ENCODE data around the gene AUTS2. TPM values are rescaled to one million over a fixed set of nuclear protein-coding genes. Genes with fewer than 3 reads are reported as not detected.
A peak's percentile ranks its signal among the peaks of the same experiment; 100 is the strongest.

AUTS2 gene
- total RNA-seq, 1 experiment from 2014 or later, result 38.5 TPM

DNA sequence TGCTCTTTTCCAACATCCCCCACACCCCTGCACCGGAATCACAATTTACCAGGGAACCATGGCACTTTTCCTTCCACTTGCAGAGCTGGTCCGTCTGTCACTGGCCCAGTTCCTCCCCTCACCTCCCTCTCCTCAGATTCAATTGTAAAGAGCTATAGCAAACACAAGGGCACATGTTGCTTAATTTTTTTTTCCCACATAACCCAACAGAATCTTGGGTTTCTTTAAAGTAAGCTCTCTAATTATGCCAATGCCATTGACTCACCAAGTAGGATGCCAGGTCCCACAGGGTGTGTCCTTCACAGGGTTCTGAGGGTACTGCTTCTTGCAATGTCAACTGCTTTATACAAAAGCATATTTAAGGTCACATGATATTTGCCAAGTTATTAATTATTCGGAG is 262.2 kb downstream of the AUTS2 start:
- no peak overlapping the region for H3K27ac ChIP-seq (ENCODE audit: low read length)
- H3K79me2 ChIP-seq (ENCODE audit: low read length), result no peaks in the 10 kb centered on the region
- no peaks in the 10 kb centered on the region for H3K9me2 ChIP-seq (replicated peaks; ENCODE audit: insufficient read depth, low read length)
- H3K4me1 ChIP-seq (ENCODE audit: low read length), result peaks cover 53% of the 10 kb centered on the region
- H3K4me3 ChIP-seq (ENCODE audit: low read length), result no peak overlapping the region
- no peaks in the 10 kb centered on the region for H3K9me3 ChIP-seq (ENCODE audit: low read length)
- H3K27me3 ChIP-seq (ENCODE audit: low read length), result no peaks in the 10 kb centered on the region
- DNase-seq, result no peak
- H3K36me3 ChIP-seq (ENCODE audit: insufficient read depth, low read length), result no peaks in the 10 kb centered on the region
- H3K4me2 ChIP-seq (ENCODE audit: low read depth, low read length, poor library complexity, severe bottlenecking), result no peak overlapping the region
- no peak overlapping the region for H2AFZ ChIP-seq (ENCODE audit: low read length)
- no peak overlapping the region for H3K9ac ChIP-seq (ENCODE audit: low read length)
- H4K20me1 ChIP-seq (ENCODE audit: insufficient read depth, low read depth, low read length), result peaks cover 46% of the 10 kb centered on the region

DNA sequence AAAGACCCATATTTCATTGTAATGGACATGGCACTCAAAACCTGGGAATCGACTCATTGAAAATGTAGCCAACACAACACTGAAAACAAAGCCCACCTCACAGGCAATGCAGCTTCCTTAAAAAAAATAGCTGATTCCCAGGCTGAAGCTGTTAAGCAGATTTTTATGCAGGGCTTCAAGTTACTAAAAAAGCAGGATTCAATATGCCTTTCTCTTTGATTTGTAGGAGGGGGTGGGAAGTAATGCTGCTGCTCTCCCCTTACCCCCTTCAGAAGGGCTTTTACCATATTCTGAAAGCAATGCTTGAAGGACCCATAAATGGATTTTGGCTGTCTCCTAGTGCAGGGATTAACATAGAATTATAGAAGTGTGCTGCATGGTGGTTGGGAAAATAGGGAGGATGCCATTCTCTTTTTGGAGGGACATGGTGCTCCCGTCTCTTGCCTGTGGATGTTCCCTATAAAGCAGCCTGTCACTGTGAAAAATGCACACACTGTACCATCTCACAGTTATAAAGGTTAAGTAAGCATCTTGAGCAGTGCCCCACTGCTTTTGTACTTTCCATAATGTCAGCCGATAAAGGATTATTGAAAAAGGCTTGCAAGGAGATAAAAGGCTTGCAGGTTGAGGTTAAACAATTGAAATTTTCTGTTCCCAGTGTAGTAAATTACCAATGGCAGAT is 262.8 kb downstream of the AUTS2 start:
- Histone ChIP-seq H3K27ac (ENCODE audit: low read length) (no peak overlapping the region), H3K4me3 (ENCODE audit: low read length) (no peak overlapping the region), H3K9me3 (ENCODE audit: low read length) (no peaks in the 10 kb centered on the region), H3K4me2 (ENCODE audit: low read depth, low read length, poor library complexity, severe bottlenecking) (no peak overlapping the region), H3K27me3 (ENCODE audit: low read length) (no peaks in the 10 kb centered on the region), H4K20me1 (ENCODE audit: insufficient read depth, low read depth, low read length) (peaks cover 52% of the 10 kb centered on the region), H3K4me1 (ENCODE audit: low read length) (peaks cover 53% of the 10 kb centered on the region), H3K9ac (ENCODE audit: low read length) (no peak overlapping the region), H3K9me2 (replicated peaks; ENCODE audit: insufficient read depth, low read length) (no peaks in the 10 kb centered on the region), H3K36me3 (ENCODE audit: insufficient read depth, low read length) (no peaks in the 10 kb centered on the region), H2AFZ (ENCODE audit: low read length) (no peak overlapping the region), H3K79me2 (ENCODE audit: low read length) (no peaks in the 10 kb centered on the region)
- DNase-seq, result no peak

DNA sequence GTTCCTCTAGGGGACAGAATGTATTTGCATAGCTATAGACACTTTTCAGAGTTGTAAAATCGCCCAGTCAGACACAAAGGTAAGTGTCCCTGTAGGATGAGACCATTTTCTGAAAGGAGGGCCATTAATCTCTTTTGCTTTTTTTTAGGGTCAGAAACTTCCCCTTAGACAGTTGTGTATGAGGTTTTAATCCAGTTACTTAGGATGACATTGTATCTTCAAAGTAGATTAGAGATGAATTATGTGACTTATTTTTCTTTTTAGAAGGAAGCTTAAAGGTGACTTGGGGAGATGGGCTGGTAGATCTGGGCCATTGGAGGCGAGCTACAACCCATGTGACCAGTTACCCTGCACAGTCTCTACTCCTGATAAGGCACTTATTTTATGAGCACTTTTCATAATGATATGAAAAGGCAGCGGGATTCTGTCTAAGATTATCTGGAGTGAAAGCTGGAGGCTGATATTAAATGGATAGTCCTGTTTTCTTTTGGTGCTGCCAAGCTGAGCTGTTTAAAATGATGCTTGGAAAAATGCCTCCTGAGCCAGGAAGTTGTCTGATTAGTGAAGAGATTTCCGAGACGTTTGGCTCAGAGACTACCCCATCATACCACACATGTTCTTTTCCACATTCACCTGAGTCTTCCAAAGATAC is 264.3 kb downstream of the AUTS2 start:
- DNase-seq, result no peak
- no peaks in the 10 kb centered on the region for H3K9me3 ChIP-seq (ENCODE audit: low read length)
- H3K79me2 ChIP-seq (ENCODE audit: low read length), result no peaks in the 10 kb centered on the region
- H3K36me3 ChIP-seq (ENCODE audit: insufficient read depth, low read length), result no peaks in the 10 kb centered on the region
- H2AFZ ChIP-seq (ENCODE audit: low read length), result no peak overlapping the region
- no peak overlapping the region for H3K4me3 ChIP-seq (ENCODE audit: low read length)
- H4K20me1 ChIP-seq (ENCODE audit: insufficient read depth, low read depth, low read length), result peaks cover 59% of the 10 kb centered on the region
- no peaks in the 10 kb centered on the region for H3K27me3 ChIP-seq (ENCODE audit: low read length)
- peak overlapping the region; percentile 48 for H3K4me2 ChIP-seq (ENCODE audit: low read depth, low read length, poor library complexity, severe bottlenecking)
- no peaks in the 10 kb centered on the region for H3K9me2 ChIP-seq (replicated peaks; ENCODE audit: insufficient read depth, low read length)
- H3K9ac ChIP-seq (ENCODE audit: low read length), result no peak overlapping the region
- H3K4me1 ChIP-seq (ENCODE audit: low read length), result peaks cover 53% of the 10 kb centered on the region
- H3K27ac ChIP-seq (ENCODE audit: low read length), result no peak overlapping the region

DNA sequence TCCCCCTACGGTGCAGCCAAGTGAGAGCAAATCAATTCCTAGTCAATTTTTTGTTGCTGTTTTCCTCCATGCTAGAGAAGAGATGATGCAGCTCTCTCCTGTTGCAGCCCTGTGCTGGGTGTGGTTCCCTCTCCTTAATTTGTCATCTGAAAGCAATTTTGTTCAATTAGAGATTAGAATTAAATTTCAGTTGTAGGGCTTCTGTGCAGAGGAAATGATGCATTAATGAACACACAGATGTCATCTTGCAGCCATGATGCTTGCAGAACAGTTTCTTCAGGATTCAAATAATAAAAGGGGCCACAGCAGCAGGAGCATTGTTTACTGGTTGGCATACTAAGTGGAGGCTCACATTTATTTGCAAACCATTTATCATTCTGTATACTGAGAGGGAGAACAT is 266.0 kb downstream of the AUTS2 start:
- Histone ChIP-seq H3K9ac (ENCODE audit: low read length) (no peak overlapping the region), H3K4me3 (ENCODE audit: low read length) (no peak overlapping the region), H3K4me2 (ENCODE audit: low read depth, low read length, poor library complexity, severe bottlenecking) (no peak overlapping the region), H3K27me3 (ENCODE audit: low read length) (no peaks in the 10 kb centered on the region), H3K79me2 (ENCODE audit: low read length) (no peaks in the 10 kb centered on the region), H3K9me3 (ENCODE audit: low read length) (no peaks in the 10 kb centered on the region), H3K9me2 (replicated peaks; ENCODE audit: insufficient read depth, low read length) (no peaks in the 10 kb centered on the region), H4K20me1 (ENCODE audit: insufficient read depth, low read depth, low read length) (peaks cover 54% of the 10 kb centered on the region), H2AFZ (ENCODE audit: low read length) (no peak overlapping the region), H3K4me1 (ENCODE audit: low read length) (peaks cover 38% of the 10 kb centered on the region), H3K36me3 (ENCODE audit: insufficient read depth, low read length) (no peaks in the 10 kb centered on the region), H3K27ac (ENCODE audit: low read length) (no peak overlapping the region)
- no peak for DNase-seq

DNA sequence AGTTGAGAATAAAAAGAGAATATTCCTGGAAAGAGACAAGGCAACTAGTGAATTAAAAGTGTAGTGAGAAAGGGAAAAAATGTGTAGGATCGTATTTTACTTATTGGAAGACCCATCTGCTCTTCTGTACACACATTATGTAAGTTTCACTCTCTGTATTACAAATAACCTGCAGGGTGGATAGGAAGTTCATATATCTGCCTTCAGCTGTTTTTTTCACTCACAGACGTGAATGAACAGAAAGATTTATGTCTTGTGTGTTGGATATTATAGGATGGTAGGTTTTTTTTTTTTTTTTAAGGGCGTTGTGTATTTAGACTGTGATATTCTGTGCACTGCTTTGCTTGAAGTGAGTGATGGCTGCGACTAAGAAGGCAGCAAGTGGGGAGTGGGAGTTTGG is 266.5 kb downstream of the AUTS2 start:
- DNase-seq, result no peak
- no peaks in the 10 kb centered on the region for H3K9me2 ChIP-seq (replicated peaks; ENCODE audit: insufficient read depth, low read length)
- no peak overlapping the region for H3K4me3 ChIP-seq (ENCODE audit: low read length)
- H3K4me1 ChIP-seq (ENCODE audit: low read length), result peaks cover 33% of the 10 kb centered on the region
- no peaks in the 10 kb centered on the region for H3K27me3 ChIP-seq (ENCODE audit: low read length)
- no peak overlapping the region for H3K27ac ChIP-seq (ENCODE audit: low read length)
- no peak overlapping the region for H3K9ac ChIP-seq (ENCODE audit: low read length)
- no peaks in the 10 kb centered on the region for H3K79me2 ChIP-seq (ENCODE audit: low read length)
- H3K36me3 ChIP-seq (ENCODE audit: insufficient read depth, low read length), result no peaks in the 10 kb centered on the region
- no peaks in the 10 kb centered on the region for H3K9me3 ChIP-seq (ENCODE audit: low read length)
- H4K20me1 ChIP-seq (ENCODE audit: insufficient read depth, low read depth, low read length), result peaks cover 53% of the 10 kb centered on the region
- no peak overlapping the region for H2AFZ ChIP-seq (ENCODE audit: low read length)
- no peak overlapping the region for H3K4me2 ChIP-seq (ENCODE audit: low read depth, low read length, poor library complexity, severe bottlenecking)

DNA sequence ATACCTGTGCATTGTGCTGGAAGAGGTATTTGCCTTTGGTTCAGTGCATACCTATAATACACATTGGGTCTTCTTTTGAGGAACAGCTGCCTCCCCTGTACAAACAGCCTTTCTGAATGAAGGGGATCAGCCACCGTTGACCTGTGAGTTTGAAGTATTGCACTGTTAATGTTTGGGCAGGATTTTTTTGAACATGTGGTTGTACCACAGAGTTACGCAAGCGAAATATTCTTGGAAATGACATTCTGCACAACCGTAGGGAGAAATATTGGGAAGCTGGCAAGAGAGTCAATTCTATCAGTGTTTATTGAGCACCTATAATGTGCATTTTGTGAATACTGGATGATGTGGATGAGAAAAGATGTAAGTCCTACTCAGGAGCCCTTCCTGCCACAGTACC is 270.6 kb downstream of the AUTS2 start:
- H3K9ac ChIP-seq (ENCODE audit: low read length), result no peak overlapping the region

DNA sequence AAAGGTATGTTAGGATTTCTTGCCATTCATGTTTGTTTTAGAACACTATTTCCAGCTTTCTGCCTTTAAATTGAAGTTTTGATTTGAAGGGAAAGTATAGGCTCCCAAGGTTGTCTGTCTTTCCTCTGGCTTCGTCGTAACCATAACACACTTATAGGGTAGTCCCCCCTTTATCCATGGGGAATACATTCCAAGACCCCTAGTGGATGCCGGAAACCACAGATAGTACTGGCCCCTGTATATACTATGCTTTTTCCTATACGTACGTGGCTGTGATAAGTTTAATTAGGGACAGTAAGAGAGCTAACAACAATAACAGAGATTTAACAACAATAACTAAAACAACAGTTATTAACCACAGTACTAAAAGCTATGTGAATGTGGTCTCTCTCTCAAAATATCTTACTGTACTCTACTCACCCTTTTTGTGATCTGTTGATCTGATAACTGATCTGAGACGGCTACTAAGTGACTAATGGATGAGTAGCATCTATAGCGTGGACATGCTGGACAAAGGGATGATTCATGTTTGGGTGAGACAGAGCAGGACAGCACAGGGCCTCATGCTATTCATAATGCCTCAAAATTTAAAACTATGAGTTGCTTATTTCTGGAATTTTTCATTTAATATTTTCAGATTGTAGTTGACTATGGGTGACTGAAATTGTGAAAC is 273.1 kb downstream of the AUTS2 start:
- Histone ChIP-seq H3K9me3 (ENCODE audit: low read length) (no peaks in the 10 kb centered on the region), H4K20me1 (ENCODE audit: insufficient read depth, low read depth, low read length) (peaks cover 34% of the 10 kb centered on the region), H3K27me3 (ENCODE audit: low read length) (no peaks in the 10 kb centered on the region), H3K4me3 (ENCODE audit: low read length) (no peak overlapping the region), H3K79me2 (ENCODE audit: low read length) (no peaks in the 10 kb centered on the region), H3K36me3 (ENCODE audit: insufficient read depth, low read length) (no peaks in the 10 kb centered on the region), H3K9me2 (replicated peaks; ENCODE audit: insufficient read depth, low read length) (no peaks in the 10 kb centered on the region), H3K4me1 (ENCODE audit: low read length) (peaks cover 6% of the 10 kb centered on the region), H3K27ac (ENCODE audit: low read length) (no peak overlapping the region), H3K9ac (ENCODE audit: low read length) (no peak overlapping the region), H2AFZ (ENCODE audit: low read length) (no peak overlapping the region), H3K4me2 (ENCODE audit: low read depth, low read length, poor library complexity, severe bottlenecking) (no peak overlapping the region)
- no peak for DNase-seq

More for the DNA sequence above, 270.6 kb downstream of the AUTS2 start:
- H3K4me3 ChIP-seq (ENCODE audit: low read length), result no peak overlapping the region
- H4K20me1 ChIP-seq (ENCODE audit: insufficient read depth, low read depth, low read length), result peaks cover 48% of the 10 kb centered on the region
- H3K9me3 ChIP-seq (ENCODE audit: low read length), result no peaks in the 10 kb centered on the region
- no peaks in the 10 kb centered on the region for H3K9me2 ChIP-seq (replicated peaks; ENCODE audit: insufficient read depth, low read length)
- H3K4me2 ChIP-seq (ENCODE audit: low read depth, low read length, poor library complexity, severe bottlenecking), result no peak overlapping the region
- H3K27me3 ChIP-seq (ENCODE audit: low read length), result no peaks in the 10 kb centered on the region
- H3K36me3 ChIP-seq (ENCODE audit: insufficient read depth, low read length), result no peaks in the 10 kb centered on the region
- DNase-seq, result no peak
- H2AFZ ChIP-seq (ENCODE audit: low read length), result no peak overlapping the region
- peaks cover 16% of the 10 kb centered on the region for H3K4me1 ChIP-seq (ENCODE audit: low read length)
- H3K79me2 ChIP-seq (ENCODE audit: low read length), result no peaks in the 10 kb centered on the region
- H3K27ac ChIP-seq (ENCODE audit: low read length), result no peak overlapping the region

DNA sequence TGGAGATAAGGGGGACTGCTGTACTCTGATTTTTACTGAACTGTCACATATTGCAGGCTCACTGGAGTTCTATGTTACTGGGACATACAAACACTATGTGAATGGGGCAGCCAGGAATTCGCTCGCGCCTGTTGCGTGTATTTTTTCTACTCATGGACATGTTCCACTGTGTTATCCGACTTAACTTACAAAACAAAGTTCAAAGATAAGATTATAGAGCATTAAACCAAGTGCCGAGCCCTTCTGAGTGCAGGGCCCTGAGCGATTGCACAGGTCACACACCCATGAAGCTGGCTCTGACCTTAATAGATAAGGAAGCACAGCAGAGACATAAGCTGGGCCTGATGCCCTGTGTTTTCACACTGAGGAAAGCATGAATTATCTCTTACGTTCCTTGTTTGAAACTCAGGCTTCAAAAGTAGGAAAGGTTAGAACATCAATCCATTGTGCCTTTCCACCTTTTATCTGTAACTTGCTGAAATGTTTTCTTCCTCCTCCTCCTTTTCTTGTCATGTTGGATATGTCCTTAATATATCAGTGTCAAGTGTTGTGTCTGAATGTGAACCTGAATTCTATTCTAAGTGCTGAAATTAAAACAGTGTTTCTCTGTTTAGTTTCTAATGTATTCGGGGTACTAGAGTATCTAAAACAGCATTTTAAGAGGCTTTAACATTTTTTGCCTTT is 273.8 kb downstream of the AUTS2 start:
- Histone ChIP-seq H4K20me1 (ENCODE audit: insufficient read depth, low read depth, low read length) (peaks cover 30% of the 10 kb centered on the region), H3K9me2 (replicated peaks; ENCODE audit: insufficient read depth, low read length) (no peaks in the 10 kb centered on the region), H3K36me3 (ENCODE audit: insufficient read depth, low read length) (no peaks in the 10 kb centered on the region), H3K27me3 (ENCODE audit: low read length) (no peaks in the 10 kb centered on the region), H3K4me2 (ENCODE audit: low read depth, low read length, poor library complexity, severe bottlenecking) (no peak overlapping the region), H3K4me3 (ENCODE audit: low read length) (no peak overlapping the region), H3K9ac (ENCODE audit: low read length) (no peak overlapping the region), H3K9me3 (ENCODE audit: low read length) (no peaks in the 10 kb centered on the region), H3K27ac (ENCODE audit: low read length) (no peak overlapping the region), H3K79me2 (ENCODE audit: low read length) (no peaks in the 10 kb centered on the region), H3K4me1 (ENCODE audit: low read length) (peaks cover 6% of the 10 kb centered on the region), H2AFZ (ENCODE audit: low read length) (no peak overlapping the region)
- no peak for DNase-seq

All from Karpas-422 (cell line).